GM19468 (cell line): ENCODE data around the gene AKAP6.

Source experiments
- ATAC-seq: cut with Tn5 transposase; IDR thresholded peaks from one replicate; pipeline ENCODE4 v1.9.1; 2021; ENCODE audit warnings: mild to moderate bottlenecking, moderate library complexity, moderate number of reproducible peaks; ENCODE audit not compliant: unreplicated experiment; ENCODE audit errors: extremely low read depth

Gene AKAP6

DNA sequence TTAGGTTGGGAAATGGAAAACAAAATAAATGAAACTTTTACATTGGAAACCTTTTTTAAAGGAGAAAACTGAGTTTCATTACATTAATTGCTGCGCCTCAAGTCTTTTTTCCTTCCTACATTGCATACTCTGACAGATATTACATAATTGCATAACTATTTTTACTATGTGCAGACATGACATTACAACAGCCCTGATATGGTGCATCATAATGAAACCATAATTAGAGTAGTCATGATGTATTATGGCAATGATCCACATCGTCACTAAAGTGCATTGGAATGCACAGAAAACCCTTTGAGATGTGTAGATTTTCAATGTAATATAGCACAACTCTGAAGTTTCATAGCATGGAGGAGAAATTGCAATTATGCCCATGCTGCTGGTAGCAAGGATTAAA lies 391.8 kb downstream of the AKAP6 start:
- ATAC-seq: no peak

DNA sequence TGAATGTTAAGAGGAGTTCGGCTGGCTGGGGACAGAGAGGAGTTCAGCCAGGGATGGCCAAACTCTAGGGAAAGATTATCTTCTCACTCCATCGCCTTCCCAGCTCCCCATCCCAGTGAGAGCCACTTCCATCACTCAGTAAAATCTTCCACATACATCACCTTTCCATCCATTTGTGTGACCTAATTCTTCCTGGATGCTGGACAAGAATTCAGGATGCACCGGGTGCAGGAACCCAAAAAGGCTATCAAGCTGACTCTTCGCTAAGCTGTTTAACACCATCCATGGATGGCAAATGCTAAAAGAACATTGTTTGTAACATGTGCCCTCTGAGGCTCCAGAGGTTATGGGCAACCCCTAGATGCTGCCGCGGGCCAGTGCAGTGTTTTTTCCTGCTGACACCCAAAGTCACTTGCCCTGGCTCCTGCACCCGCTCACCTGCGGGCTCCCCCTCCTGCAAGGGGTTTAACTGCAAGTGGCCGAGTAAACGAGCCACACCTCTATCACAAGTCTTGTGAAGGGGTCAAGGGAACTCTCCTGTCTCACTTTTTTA lies 393.6 kb downstream of the AKAP6 start:
- no peak for ATAC-seq

DNA sequence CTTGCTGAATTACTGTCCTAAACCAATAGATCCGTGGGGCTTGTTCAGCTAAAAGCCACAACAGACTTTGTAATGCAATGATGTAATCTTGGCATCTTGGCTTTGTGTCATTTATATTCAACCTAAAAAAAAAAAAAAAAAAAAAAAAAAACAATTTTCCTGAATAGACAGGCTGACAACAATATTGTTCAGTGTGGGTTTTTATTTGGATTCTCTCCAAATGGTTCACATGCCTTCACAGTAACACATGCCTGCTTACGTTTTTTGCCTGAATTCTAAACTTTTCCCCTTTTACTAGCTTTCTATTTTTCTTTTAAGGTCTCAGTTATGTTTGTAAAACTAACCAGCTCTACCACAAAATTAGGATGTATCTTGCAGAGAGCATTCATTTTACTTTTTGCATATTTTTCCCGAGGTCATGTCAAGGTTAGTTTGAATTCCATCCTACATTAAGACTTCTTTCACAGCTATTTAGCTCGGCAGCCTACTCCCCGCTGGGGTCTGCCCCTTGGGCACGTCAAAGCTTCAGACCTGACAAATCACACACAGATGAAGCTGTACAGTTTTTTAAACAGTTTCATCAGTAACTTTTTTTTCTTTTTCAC lies 395.9 kb downstream of the AKAP6 start:
- no peak for ATAC-seq

DNA sequence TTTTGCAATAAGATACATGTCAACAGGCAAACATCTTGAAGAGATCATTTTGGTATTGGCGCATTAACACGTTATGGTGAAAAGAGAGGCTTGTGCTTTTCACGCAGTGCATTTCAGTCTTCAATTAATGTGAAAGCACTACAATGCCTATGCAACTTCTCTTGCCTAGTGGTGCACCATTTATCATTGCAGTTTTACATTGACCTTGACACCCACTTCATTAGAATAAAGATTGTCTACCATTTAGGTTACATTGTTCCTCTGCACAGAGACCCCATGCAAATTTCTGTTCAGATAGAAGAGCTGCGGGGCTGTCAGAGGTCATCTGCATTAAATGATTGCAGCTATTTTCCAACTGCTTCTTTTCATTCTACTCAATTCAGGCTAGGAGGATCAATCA lies 397.4 kb downstream of the AKAP6 start:
- no peak for ATAC-seq

- no peak for ATAC-seq
Measured at GRCh38 chr14:32727832-32728231, 398.7 kb downstream of the AKAP6 start.

- no peak for ATAC-seq
Measured at GRCh38 chr14:32728526-32728925, 399.4 kb downstream of the AKAP6 start.

DNA sequence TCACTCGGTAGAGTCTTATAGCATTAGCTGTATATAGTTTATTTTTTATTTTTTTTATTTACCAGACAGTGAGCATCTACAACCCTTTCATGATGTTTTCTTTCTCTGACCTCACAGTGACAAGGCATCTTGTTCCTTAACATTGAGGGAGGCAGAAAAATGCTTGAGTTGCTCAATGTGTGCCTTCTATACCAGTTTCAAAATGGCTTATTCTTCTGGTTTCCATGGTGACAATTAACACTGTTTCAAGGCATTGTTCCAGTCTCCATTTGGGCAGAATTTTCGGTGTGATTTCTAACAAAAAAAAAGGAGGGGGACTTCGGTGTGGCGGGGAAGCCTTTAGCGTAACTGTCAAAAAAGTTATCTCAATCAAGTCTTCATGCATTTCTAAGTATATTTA lies 399.9 kb downstream of the AKAP6 start:
- ATAC-seq: no peak

DNA sequence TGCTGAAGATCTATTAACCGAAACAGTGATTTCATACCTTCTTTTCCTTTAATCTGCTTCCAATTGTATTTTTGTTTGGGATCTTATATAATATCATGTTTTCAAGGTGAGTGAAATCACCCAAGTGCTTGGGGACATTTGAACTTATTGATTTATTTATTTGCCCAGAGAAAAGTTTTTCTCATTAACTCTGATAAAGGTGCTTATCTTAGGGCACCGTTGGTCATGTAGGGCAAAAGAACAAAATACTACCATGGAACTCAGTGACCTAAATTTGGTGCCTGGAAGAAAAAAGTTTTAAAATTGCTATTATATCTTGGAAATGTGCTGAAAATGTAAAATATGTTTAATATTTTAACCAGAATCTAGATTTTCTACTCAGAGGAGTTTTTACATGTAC lies 402.2 kb downstream of the AKAP6 start:
- no peak for ATAC-seq

DNA sequence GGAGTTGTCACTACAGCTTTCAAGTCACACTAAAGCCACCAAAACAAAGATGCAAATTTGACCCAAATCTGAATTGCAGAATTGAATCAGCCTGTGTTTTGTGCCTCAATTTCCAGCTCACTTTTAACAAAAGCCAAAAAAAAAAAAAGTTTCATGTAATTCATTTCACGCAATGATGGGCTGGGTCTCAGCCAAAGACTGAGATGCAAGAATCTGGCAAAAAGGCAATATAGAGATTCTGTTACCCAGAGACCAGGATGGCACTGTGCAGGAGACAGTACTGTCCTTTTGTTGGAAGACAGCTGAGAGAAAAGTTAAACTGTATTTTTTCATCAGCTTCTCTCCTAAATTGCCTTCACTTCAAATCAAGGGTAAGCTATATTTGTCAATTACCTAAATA lies 403.9 kb downstream of the AKAP6 start:
- ATAC-seq: no peak

- no peak for ATAC-seq
Measured at GRCh38 chr14:32734261-32734660, 405.2 kb downstream of the AKAP6 start.

GRCh38 chr14:32737621-32738020 lies 408.5 kb downstream of the AKAP6 start:
- ATAC-seq: no peak

DNA sequence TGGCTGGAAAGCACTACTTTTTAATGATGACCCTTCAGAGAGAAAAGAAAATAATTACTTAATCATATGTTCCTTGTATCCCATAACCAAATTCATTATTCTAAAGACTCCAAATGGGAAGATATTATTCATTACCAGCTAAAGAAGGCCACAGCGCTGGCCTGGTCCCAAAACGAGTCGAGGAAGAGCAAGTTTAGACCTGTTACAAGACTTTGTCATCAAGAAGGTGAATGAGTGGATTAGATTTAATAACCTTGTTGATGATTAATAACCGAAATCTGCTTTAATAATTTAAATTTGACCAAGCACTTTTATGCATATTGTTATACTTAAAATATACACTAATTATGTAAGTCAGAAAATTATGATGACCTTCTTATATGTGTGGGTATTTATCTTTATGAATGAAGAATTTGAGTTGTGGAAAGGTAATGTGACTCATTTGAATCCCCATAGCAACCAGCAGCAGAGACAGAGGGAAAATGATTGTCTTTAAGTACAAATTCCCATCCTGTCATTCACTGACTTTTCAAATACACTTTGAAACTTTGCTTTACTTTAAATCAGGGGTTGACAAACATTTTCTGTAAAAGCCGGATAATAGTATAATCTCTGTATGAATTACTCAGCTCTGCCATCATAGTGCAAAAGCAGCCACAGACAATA lies 409.2 kb downstream of the AKAP6 start:
- no peak for ATAC-seq

DNA sequence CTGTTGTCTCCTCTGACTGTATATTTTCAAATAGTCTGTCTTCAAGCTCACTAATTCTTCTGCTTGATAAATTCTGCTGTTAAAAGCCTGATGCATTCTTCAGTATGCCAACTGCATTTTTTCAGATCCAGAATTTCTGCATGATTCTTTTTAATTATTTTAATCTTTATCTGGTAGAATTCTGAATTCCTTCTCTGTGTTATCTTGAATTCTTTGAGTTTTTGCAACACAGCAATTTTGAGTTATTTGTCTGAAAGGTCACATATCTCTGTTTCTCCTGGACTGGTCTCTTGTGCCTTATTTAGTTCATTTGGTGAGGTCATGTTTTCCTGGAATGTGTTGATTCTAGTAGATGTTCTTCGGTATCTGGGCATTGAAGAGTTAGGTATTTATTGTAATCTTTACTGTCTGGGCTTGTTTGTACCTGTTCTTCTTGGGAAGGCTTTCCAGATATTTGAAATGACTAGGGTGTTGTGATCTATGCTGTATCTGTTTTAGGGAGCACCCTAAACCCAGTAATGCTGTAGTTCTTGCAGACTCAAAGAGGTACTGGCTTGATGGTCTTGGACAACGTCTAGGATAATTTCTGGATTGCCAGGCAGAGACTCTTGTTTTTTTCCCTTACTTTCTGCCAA lies 415.8 kb downstream of the AKAP6 start:
- ATAC-seq: no peak

- ATAC-seq: no peak
Measured at GRCh38 chr14:32754209-32754608, 425.1 kb downstream of the AKAP6 start.

- ATAC-seq: no peak
Measured at GRCh38 chr14:32756173-32756572, 427.1 kb downstream of the AKAP6 start.

DNA sequence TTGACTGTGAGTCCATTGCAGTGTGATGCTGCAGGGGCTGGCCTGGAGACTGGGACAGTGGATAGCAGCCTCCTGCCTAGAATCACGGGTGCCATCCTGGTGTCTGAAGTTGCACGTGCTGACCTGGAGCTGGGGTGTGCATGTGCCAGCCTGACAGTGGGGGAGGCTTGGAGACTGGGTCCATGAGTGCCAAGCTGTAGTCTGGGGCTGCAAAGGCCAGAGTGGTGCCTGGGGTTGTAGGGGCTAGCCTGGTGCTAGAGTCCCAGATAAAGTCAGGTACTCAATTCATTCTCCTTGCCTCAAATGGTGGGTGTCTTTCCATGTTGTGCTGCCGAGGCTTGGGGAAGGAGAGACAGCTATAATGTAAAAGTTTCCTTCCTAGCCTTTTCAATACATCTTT lies 427.7 kb downstream of the AKAP6 start:
- no peak for ATAC-seq

DNA sequence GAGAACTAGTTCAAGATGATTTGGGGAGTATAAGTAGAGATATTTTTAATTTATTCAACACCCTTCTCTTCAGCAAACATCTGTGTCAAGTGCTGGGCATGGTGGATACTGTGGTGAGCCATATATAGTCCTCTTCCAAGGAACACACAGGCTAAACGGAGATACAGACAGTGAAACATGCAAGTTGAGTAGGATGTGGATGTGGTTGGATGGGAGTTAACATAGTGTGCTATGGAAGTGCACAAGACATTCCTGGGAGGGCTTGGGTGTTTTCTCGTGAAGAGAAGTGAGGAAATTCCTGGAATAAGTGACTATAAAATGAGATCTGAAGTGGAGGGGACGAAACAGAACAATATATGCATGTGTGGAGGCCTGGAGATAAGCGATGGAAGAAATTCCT lies 428.5 kb downstream of the AKAP6 start:
- no peak for ATAC-seq

DNA sequence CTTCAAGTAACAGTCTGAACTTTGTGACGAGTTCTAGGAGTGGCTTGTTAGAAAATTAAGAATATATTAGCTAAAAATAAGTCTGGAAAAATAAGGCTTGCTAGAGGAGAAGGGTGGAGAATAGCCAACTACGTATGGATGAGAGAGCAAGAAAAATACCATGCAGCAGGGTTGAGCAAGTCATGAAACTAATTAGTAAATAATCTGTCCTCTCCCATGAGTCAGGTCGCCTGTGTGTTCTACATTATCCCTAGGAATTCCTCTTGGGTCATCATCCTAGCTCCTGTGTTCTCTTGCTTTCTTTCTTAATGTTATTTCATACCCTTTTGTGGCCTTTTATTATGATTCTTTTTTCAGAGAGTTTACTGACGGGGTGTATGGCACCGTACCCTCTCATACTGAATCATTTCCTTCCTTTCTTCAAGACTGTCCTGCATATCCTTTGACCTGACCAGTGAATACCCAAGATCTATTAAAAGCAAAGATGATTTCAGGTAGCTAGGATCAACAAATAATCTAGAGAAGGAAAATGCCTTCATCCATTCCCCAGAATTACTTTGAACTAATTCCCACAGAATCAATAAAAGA lies 432.4 kb downstream of the AKAP6 start:
- ATAC-seq: no peak

- ATAC-seq: no peak
Measured at GRCh38 chr14:32762886-32763285, 433.8 kb downstream of the AKAP6 start.

- ATAC-seq: no peak
Measured at GRCh38 chr14:32763673-32764072, 434.6 kb downstream of the AKAP6 start.

DNA sequence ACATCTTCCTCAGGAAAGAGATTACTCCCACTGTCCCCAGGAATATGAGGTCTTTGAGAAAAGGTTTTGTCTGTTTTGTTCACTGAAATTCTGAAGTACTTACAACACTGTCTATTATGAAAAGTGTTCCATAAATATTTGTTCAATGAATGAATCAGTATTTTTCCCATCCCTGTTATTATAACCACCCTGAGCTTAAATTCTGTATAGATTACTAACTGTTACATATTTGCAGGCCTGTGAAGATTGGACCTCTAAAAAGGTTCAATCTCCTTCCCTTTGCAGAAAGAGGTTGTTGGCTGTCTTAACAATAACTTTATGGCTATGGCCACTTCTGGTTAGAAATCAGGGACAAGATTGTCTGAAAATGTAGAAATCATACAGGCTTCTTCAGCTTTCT lies 435.0 kb downstream of the AKAP6 start:
- ATAC-seq: no peak
